Thyroid gland (tissue), 4 donors: Measurements from ENCODE around the gene GH1. TPM values are rescaled to one million over a fixed set of nuclear protein-coding genes. Genes with fewer than 3 reads are reported as not detected.
A peak's percentile ranks its signal among the peaks of the same experiment; 100 is the strongest.

Experiments used
- DNase-seq, 2 donors: peaks; one replicate each; pipeline ENCODE4 v3.0.0-alpha.2; 2019
- H3K27ac ChIP-seq, 3 donors: fragments of 200-600 bp; sonication (generic); 1 replicate in 2 of 3; 2 replicates in 1 of 3; pipeline ENCODE4 v1.5.1; 2016 to 2019; ENCODE audit warnings: mild to moderate bottlenecking in 1 of 3, moderate library complexity in 1 of 3
- H3K27me3 ChIP-seq: fragments of 200-600 bp; sonication (generic); one replicate; pipeline ENCODE4 v1.5.1; 2019
- H3K36me3 ChIP-seq, 2 donors: fragments of 200-600 bp; sonication (generic); one replicate each; pipeline ENCODE4 v1.5.1; 2016 to 2019
- H3K4me1 ChIP-seq, 2 donors: fragments of 200-600 bp; sonication (generic); one replicate each; pipeline ENCODE4 v1.5.1; 2017 to 2019
- H3K4me3 ChIP-seq, 3 donors: fragments of 200-600 bp; sonication (generic); replicated peaks in 1 of 3; 1 replicate in 2 of 3; 2 replicates in 1 of 3; pipeline ENCODE4 v1.5.1; 2016; ENCODE audit warnings: mild to moderate bottlenecking in 1 of 3
- H3K9me3 ChIP-seq: fragments of 200-600 bp; sonication (generic); one replicate; pipeline ENCODE4 v1.5.1; 2017
- CTCF ChIP-seq, 6 experiments: fragments of 200-600 bp in 3 of 6; fragments of 450-650 bp in 3 of 6; sonication (generic) in 3 of 6; IDR thresholded peaks; one replicate each; pipeline ENCODE4 v1.5.1; 2016 to 2019; ENCODE audit warnings: antibody characterized with exemption in 6 of 6, mild to moderate bottlenecking in 2 of 6, inconsistent platforms in 1 of 6, moderate library complexity in 1 of 6
- POLR2A ChIP-seq, 2 donors: fragments of 450-650 bp; IDR thresholded peaks; one replicate each; pipeline ENCODE4 v1.6.1; 2017; ENCODE audit warnings: antibody characterized with exemption in 2 of 2, mild to moderate bottlenecking in 2 of 2, moderate library complexity in 1 of 2
- WGBS, 2 donors: methylation state at CpG; one replicate each; pipeline ENCODE4 v1.1.5; 2017; 5-methylcytosine and 5-hydroxymethylcytosine counted together
- intact Hi-C: fragments of 100-400 bp; cut with DNase I; formaldehyde crosslinking; loops from one replicate; pipeline ENCODE4 v1.15.1; 2023
- total RNA-seq, 4 donors: library from RNA; depleted of rRNA; stranded (reverse); fragments of >200 nt; gene quantifications; one replicate each; pipeline ENCODE4 v1.2.3, GENCODE V29; 2016

Gene GH1
- total RNA-seq, 4 donors from 2014 or later: not detected

DNA sequence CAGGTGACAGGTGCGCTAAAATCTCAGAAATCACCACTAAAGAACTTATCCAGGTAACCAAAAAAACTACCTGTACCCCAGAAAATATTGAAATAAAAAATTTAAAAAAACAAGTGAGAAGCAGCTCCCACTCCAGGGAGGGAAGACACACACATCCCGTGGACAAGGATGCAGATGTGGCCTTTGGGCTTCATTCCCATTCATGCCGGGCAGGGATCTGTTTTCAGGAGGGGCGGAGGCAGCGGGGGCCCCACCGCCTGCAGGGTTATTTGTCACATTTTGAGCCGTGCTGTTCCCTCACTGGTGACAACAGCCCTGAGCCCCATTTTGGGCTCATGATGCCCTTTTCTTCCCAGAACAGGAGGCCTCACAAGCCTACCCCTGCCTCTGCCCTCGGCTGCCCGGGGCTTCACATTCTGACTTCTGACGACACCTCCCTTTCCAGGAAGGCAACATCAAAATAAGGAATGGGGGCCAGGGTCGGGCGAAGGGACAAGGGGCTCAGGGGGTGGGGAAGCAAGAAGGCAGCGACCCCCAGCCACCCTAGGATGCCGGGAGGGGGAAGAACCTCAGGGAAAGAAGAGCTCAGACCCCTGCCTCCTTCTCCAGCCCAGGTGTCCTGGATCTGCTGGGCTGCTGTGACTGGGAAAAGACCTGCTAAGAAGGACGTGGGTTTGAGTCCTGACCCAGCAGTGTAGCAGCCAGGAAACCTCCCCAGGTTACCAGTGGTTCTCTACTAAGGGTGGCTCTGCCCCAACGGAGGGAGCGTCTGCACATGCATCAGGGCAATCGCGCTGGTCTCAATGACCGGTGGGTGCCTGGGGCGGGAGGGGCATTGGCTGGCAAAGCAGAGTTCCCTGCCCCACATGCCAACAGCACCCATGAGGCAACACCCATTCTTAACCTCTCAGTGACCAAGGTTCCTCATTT, 15.8 kb upstream of the GH1 start:
- intact Hi-C loops: no loop called here
- TF ChIP-seq CTCF (IDR thresholded peaks at IDR 0.05) (no peak), POLR2A (IDR thresholded peaks at IDR 0.05) (no peak)
- Histone ChIP-seq H3K9me3 (no peaks in the 10 kb centered on the region), H3K27ac (no peak overlapping the region), H3K36me3 (no peaks in the 10 kb centered on the region), H3K27me3 (no peaks in the 10 kb centered on the region), H3K4me3 (no peak overlapping the region), H3K4me1 (peaks cover 0 to 10% of the 10 kb centered on the region in 2 donors)
- 76 to 81% methylated on average over 21 of the region's 21 CpGs for WGBS, 2 donors
- DNase-seq: no peak

DNA sequence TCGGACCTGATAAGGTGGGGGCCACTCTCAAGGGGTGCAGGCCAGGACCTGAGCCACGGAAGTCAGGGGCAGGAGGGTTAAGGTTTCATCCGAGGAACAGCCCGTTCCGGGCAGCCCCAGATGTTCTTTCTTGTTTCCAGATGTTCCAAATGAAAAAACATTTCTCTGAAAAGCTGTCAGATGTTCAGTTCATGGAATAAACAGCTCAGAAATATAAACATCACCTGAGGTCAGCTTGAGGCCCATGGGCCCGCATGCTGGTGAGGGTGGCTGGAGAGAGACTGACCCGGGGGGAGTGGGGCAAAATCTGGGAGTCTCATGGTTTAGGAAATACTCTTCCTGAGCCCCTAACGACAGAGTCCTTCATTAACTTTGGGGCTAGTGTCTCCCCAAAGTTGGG, 15.0 kb upstream of the GH1 start:
- H3K27me3 ChIP-seq: no peaks in the 10 kb centered on the region
- H3K4me3 ChIP-seq: no peak overlapping the region
- WGBS, 2 donors: 87% methylated on average over 8 of the region's 8 CpGs
- no peak for DNase-seq
- TF ChIP-seq CTCF (IDR thresholded peaks at IDR 0.05): no peak
- no peak for TF ChIP-seq POLR2A (IDR thresholded peaks at IDR 0.05)
- no peak overlapping the region for H3K27ac ChIP-seq
- no peaks in the 10 kb centered on the region for H3K9me3 ChIP-seq
- H3K36me3 ChIP-seq: no peaks in the 10 kb centered on the region
- peaks cover 0 to 10% of the 10 kb centered on the region in 2 donors for H3K4me1 ChIP-seq
- intact Hi-C loops: no loop called here

- intact Hi-C loops: no loop called here
- no peak overlapping the region for H3K27ac ChIP-seq
- DNase-seq: no peak
- WGBS, 2 donors: 96 to 98% methylated on average over 4 of the region's 4 CpGs
- no peaks in the 10 kb centered on the region for H3K27me3 ChIP-seq
- H3K9me3 ChIP-seq: no peaks in the 10 kb centered on the region
- H3K4me1 ChIP-seq: peaks cover 0 to 10% of the 10 kb centered on the region in 2 donors
- H3K36me3 ChIP-seq: no peaks in the 10 kb centered on the region
- H3K4me3 ChIP-seq: no peak overlapping the region
- no peak for TF ChIP-seq POLR2A (IDR thresholded peaks at IDR 0.05)
Measured at GRCh38 chr17:63932721-63933120, 14.1 kb upstream of the GH1 start.

DNA sequence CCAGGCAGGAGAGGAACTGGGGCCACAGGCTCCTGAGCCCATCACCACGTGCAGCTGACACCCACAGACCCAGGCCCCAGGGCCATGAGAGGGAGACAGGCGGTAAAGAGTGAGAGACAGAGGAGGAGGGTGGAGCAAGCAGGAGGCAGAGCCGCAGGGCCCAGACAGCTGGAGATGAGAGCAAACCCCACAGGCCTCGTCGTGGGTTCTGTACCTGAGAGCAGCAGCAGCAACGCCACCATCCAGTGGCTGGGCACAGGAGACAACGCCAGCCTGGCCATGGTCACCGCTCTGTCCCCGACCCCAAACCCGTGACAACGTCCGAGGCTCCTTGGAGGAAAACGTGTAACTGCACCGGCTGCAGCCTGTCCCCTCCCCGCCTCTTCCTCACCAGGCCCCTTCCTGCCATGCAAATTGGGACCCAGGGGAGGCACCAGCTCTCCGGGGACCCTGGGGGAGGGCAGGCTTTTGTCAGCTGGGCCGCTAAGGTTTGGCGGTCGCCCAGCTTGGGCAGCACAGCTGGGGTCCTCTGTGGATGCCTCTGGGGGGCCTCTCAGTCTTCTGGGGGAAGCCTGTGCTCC, 13.4 kb upstream of the GH1 start, which contains the start of gene CD79B:
Gene CD79B, minus strand, starts transcription at position 351 of the 581 bp plus-strand sequence. Its CDS starts 70 bp downstream, at position 281.
- H3K27me3 ChIP-seq: no peaks in the 10 kb centered on the region
- no peaks in the 10 kb centered on the region for H3K36me3 ChIP-seq
- H3K4me1 ChIP-seq: peaks cover 0 to 10% of the 10 kb centered on the region in 2 donors
- 70 to 77% methylated on average over 12 to 18 of the region's 19 CpGs for WGBS, 2 donors
- no peak within 1 kb of the TSS for H3K4me3 ChIP-seq
- H3K9me3 ChIP-seq: no peaks in the 10 kb centered on the region
- no peak for DNase-seq
- intact Hi-C loops: no loop called here
- TF ChIP-seq POLR2A (IDR thresholded peaks at IDR 0.05) (no peak), CTCF (IDR thresholded peaks at IDR 0.05) (no peak)
- H3K27ac ChIP-seq: no peak within 1 kb of the TSS

DNA sequence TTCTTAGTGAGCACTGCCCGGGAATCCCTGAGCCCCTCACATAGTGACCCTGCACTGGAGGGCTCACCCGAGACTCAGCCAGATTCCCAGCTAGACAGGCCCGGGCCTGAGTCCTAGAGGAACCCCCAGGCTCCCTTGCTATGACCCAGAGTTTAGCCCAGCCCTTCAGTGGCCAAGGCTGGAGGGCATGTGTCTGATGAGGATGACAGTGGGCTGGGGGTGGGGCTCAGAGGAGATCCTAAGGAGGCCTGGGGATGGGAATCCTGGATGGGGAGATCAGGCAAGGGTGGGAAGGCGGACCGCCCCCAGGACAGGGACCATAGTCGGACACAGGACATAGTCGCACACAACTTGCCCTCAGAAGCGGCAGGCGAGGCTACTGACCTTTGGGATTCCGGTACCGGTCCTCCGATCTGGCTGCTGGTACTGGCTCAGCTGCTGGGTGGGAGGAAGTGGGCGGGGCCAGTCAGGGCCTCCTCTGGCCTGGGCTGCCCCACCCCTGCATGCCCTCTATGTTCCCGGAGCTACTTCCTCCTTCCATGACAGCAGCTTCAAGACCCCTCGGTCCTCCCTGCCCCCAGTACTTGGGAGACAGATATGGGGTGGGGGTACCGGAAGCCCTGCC, 12.4 kb upstream of the GH1 start:
- peaks cover 0 to 10% of the 10 kb centered on the region in 2 donors for H3K4me1 ChIP-seq
- no peaks in the 10 kb centered on the region for H3K9me3 ChIP-seq
- H3K4me3 ChIP-seq: no peak overlapping the region
- H3K27me3 ChIP-seq: no peaks in the 10 kb centered on the region
- DNase-seq: peak; percentile 28 to 39
- H3K27ac ChIP-seq: peak overlapping the region in 1 of 3 donors; percentile 41
- intact Hi-C loops: no loop called here
- TF ChIP-seq POLR2A (IDR thresholded peaks at IDR 0.05) (no peak), CTCF (IDR thresholded peaks at IDR 0.05) (no peak)
- WGBS, 2 donors: 69 to 72% methylated on average over 10 to 14 of the region's 16 CpGs
- no peaks in the 10 kb centered on the region for H3K36me3 ChIP-seq
